Neural cell (in vitro differentiated cells): ENCODE data around the gene ITGB3BP. TPM values are rescaled to one million over a fixed set of nuclear protein-coding genes. Genes with fewer than 3 reads are reported as not detected.

Experiments used
- H2AFZ ChIP-seq: fragments of 200-600, 300-800 bp; sonication (generic), shearing (Covaris generic); 2 replicates; pipeline ENCODE4 v1.6.0; 2014; ENCODE audit warnings: low read depth, mild to moderate bottlenecking, antibody characterized with exemption, low read length, moderate library complexity
- H3F3A ChIP-seq: fragments of 200-600 bp; shearing (Covaris generic); 2 replicates; pipeline ENCODE4 v1.6.1; 2016; ENCODE audit warnings: mild to moderate bottlenecking, moderate library complexity, mixed read lengths, antibody characterized with exemption, low read length; ENCODE audit not compliant: insufficient read depth, poor library complexity, severe bottlenecking
- H3K27ac ChIP-seq: fragments of 200-600, 300-800 bp; sonication (generic), shearing (Covaris generic); 2 replicates; pipeline ENCODE4 v1.5.1; 2014; ENCODE audit warnings: mild to moderate bottlenecking, low read length, moderate library complexity
- H3K27me3 ChIP-seq: fragments of 300-800, 200-600 bp; sonication (generic), shearing (Covaris generic); 2 replicates; pipeline ENCODE4 v1.6.0; 2014; ENCODE audit warnings: mild to moderate bottlenecking, low read depth, low read length, moderate library complexity; ENCODE audit not compliant: insufficient read depth
- H3K36me3 ChIP-seq: fragments of 300-800, 200-600 bp; sonication (generic), shearing (Covaris generic); 2 replicates; pipeline ENCODE4 v1.5.1; 2014; ENCODE audit warnings: mild to moderate bottlenecking, antibody characterized with exemption, low read length, moderate library complexity; ENCODE audit not compliant: insufficient read depth
- H3K4me2 ChIP-seq: fragments of 300-800, 200-600 bp; sonication (generic), shearing (Covaris generic); 2 replicates; pipeline ENCODE4 v1.6.0; 2014; ENCODE audit warnings: mild to moderate bottlenecking, low read length
- H3K4me3 ChIP-seq: fragments of 300-800, 200-600 bp; sonication (generic), shearing (Covaris generic); 2 replicates; pipeline ENCODE4 v1.5.1; 2014; ENCODE audit warnings: mild to moderate bottlenecking, low read length, moderate library complexity
- H3K79me2 ChIP-seq: fragments of 200-600 bp; shearing (Covaris generic); replicated peaks from 2 replicates; pipeline ENCODE4 v1.6.0; 2014; ENCODE audit warnings: mild to moderate bottlenecking, low read length, moderate library complexity; ENCODE audit not compliant: insufficient read depth
- H3K9ac ChIP-seq: fragments of 300-800, 200-600 bp; sonication (generic), shearing (Covaris generic); 2 replicates; pipeline ENCODE4 v1.6.1; 2016; ENCODE audit warnings: mild to moderate bottlenecking, low read length, mixed read lengths
- H3K9me2 ChIP-seq: fragments of 200-600 bp; shearing (Covaris generic); 2 replicates; pipeline ENCODE4 v1.6.1; 2016; ENCODE audit warnings: mild to moderate bottlenecking, low read length, mixed read lengths; ENCODE audit not compliant: insufficient read depth
- H3K9me3 ChIP-seq: fragments of 200-600, 300-800 bp; sonication (generic), shearing (Covaris generic); 2 replicates; pipeline ENCODE4 v1.6.1; 2016; ENCODE audit warnings: mild to moderate bottlenecking, mixed run types, low read length, moderate library complexity, mixed read lengths
- H4K20me1 ChIP-seq: fragments of 200-600 bp; shearing (Covaris generic); 2 replicates; pipeline ENCODE4 v1.6.1; 2016; ENCODE audit warnings: mild to moderate bottlenecking, mixed run types; ENCODE audit not compliant: insufficient read depth
- EP300 ChIP-seq: fragments of 450-650 bp; conservative IDR thresholded peaks from 2 replicates; pipeline ENCODE4 v1.6.1; 2014; ENCODE audit warnings: antibody characterized with exemption, mild to moderate bottlenecking, moderate library complexity; ENCODE audit not compliant: poor library complexity, severe bottlenecking
- EZH2 ChIP-seq: fragments of 200-600, 300-800 bp; shearing (Covaris generic), sonication (generic); IDR thresholded peaks from 2 replicates; pipeline ENCODE4 v1.6.1; 2014; ENCODE audit warnings: antibody characterized with exemption, low read length, borderline replicate concordance, mild to moderate bottlenecking; ENCODE audit not compliant: insufficient read depth, poor library complexity, severe bottlenecking
- MXI1 ChIP-seq: fragments of 450-650 bp; conservative IDR thresholded peaks from 2 replicates; pipeline ENCODE4 v1.6.1; 2014; ENCODE audit warnings: antibody characterized with exemption, mild to moderate bottlenecking; ENCODE audit not compliant: poor library complexity, severe bottlenecking
- POLR2AphosphoS5 ChIP-seq: IDR thresholded peaks from 2 replicates; pipeline ENCODE4 v1.6.1; 2012
- RAD21 ChIP-seq: fragments of 450-650 bp; conservative IDR thresholded peaks from 2 replicates; pipeline ENCODE4 v1.6.1; 2014; ENCODE audit warnings: antibody characterized with exemption, mild to moderate bottlenecking, moderate library complexity
- SMC3 ChIP-seq: fragments of 450-650 bp; conservative IDR thresholded peaks from 2 replicates; pipeline ENCODE4 v1.6.1; 2014; ENCODE audit warnings: antibody characterized with exemption, mild to moderate bottlenecking, moderate library complexity; ENCODE audit not compliant: poor library complexity
- TAF1 ChIP-seq: IDR thresholded peaks from 2 replicates; pipeline ENCODE4 v1.6.1; 2012; ENCODE audit warnings: low read depth
- polyA plus RNA-seq: library from polyadenylated mRNA; depleted of rRNA; stranded (reverse); fragments of >200 nt; gene quantifications from 2 replicates; pipeline ENCODE4 v1.2.3, GENCODE V29; 2014
- TF ChIP-seq, protein P1 (sequence below): fragments of 450-650 bp; IDR thresholded peaks from 2 replicates; pipeline ENCODE4 v1.5.1; 2014; ENCODE audit warnings: antibody characterized with exemption, mild to moderate bottlenecking, moderate library complexity; ENCODE audit not compliant: poor library complexity, severe bottlenecking
- TF ChIP-seq, protein P2 (sequence below): IDR thresholded peaks from 2 replicates; pipeline ENCODE4 v1.6.1; 2012; ENCODE audit warnings: borderline replicate concordance

Gene ITGB3BP
- polyA plus RNA-seq, 1 donor from 2014 or later: 29.0 TPM

DNA sequence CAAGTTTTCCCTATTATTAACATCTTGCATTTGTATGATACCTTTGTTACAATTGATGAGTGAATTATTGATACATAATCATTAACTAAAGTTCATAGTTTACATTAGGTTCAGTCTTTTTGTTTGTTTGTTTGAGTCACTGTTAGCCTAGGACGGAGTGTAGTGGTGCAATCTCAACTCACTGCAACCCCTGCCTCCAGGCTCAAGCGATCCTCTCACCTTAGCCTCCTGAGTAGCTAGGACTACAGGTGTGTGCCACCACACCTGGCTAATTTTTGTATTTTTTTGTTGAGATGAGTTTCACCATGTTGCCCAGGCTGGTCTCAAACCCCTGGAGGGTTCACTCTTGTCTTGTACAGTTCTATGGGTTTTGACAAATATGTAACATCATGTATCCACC, 36.3 kb upstream of the ITGB3BP start:
- no peak overlapping the region for H3K9ac ChIP-seq
- H4K20me1 ChIP-seq: no peaks in the 10 kb centered on the region
- H3K27ac ChIP-seq: no peak overlapping the region
- no peaks in the 10 kb centered on the region for H3K79me2 ChIP-seq
- no peak overlapping the region for H3K4me2 ChIP-seq
- H3K9me3 ChIP-seq: no peaks in the 10 kb centered on the region
- peaks cover 6% of the 10 kb centered on the region for H3K36me3 ChIP-seq
- H3K27me3 ChIP-seq: no peaks in the 10 kb centered on the region
- no peaks in the 10 kb centered on the region for H3F3A ChIP-seq
- H3K4me3 ChIP-seq: no peak overlapping the region
- no peak for TF ChIP-seq SMC3
- no peak for TF ChIP-seq POLR2AphosphoS5
- TF ChIP-seq TAF1: no peak
- no peak for TF ChIP-seq EZH2
- TF ChIP-seq, protein P1, sequence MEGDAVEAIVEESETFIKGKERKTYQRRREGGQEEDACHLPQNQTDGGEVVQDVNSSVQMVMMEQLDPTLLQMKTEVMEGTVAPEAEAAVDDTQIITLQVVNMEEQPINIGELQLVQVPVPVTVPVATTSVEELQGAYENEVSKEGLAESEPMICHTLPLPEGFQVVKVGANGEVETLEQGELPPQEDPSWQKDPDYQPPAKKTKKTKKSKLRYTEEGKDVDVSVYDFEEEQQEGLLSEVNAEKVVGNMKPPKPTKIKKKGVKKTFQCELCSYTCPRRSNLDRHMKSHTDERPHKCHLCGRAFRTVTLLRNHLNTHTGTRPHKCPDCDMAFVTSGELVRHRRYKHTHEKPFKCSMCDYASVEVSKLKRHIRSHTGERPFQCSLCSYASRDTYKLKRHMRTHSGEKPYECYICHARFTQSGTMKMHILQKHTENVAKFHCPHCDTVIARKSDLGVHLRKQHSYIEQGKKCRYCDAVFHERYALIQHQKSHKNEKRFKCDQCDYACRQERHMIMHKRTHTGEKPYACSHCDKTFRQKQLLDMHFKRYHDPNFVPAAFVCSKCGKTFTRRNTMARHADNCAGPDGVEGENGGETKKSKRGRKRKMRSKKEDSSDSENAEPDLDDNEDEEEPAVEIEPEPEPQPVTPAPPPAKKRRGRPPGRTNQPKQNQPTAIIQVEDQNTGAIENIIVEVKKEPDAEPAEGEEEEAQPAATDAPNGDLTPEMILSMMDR: no peak
- no peak for TF ChIP-seq MXI1
- TF ChIP-seq, protein P2, sequence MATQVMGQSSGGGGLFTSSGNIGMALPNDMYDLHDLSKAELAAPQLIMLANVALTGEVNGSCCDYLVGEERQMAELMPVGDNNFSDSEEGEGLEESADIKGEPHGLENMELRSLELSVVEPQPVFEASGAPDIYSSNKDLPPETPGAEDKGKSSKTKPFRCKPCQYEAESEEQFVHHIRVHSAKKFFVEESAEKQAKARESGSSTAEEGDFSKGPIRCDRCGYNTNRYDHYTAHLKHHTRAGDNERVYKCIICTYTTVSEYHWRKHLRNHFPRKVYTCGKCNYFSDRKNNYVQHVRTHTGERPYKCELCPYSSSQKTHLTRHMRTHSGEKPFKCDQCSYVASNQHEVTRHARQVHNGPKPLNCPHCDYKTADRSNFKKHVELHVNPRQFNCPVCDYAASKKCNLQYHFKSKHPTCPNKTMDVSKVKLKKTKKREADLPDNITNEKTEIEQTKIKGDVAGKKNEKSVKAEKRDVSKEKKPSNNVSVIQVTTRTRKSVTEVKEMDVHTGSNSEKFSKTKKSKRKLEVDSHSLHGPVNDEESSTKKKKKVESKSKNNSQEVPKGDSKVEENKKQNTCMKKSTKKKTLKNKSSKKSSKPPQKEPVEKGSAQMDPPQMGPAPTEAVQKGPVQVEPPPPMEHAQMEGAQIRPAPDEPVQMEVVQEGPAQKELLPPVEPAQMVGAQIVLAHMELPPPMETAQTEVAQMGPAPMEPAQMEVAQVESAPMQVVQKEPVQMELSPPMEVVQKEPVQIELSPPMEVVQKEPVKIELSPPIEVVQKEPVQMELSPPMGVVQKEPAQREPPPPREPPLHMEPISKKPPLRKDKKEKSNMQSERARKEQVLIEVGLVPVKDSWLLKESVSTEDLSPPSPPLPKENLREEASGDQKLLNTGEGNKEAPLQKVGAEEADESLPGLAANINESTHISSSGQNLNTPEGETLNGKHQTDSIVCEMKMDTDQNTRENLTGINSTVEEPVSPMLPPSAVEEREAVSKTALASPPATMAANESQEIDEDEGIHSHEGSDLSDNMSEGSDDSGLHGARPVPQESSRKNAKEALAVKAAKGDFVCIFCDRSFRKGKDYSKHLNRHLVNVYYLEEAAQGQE: no peak
- TF ChIP-seq EP300: no peak
- TF ChIP-seq RAD21: no peak
- H3K9me2 ChIP-seq: no peaks in the 10 kb centered on the region
- H2AFZ ChIP-seq: no peak overlapping the region

DNA sequence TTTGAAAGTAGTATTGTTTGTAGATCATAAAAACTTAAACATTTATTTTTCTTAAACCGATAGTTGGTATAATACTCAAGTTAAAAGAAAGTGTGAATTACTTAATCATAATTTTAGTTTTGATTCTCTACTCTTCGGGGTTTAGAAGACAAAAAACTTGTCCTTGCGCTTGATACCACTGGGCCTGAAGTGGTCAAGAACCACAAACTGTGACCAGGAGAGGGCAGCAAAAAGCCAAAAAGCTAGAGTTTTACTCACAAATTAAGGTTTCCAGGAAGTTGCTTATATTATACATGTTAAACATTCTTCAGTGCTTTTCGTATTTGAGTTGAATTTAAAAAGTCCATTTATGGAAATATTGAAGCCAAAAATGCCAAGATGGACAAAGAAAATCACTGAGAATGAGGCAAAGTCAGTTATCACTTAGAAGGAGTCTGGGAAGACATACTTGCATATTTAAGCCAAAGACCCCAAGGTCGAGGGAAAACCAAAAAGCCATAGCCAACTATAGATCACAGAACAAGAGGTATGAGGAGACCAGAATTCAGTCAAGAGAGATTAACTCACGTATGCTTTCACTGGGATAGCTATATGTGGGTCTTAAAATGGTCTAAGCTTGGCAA, 34.5 kb upstream of the ITGB3BP start:
- H3K9me2 ChIP-seq: no peaks in the 10 kb centered on the region
- no peak overlapping the region for H3K27ac ChIP-seq
- H3K9ac ChIP-seq: no peak overlapping the region
- no peaks in the 10 kb centered on the region for H3K9me3 ChIP-seq
- no peaks in the 10 kb centered on the region for H4K20me1 ChIP-seq
- H3K4me2 ChIP-seq: no peak overlapping the region
- no peaks in the 10 kb centered on the region for H3K36me3 ChIP-seq
- no peak overlapping the region for H2AFZ ChIP-seq
- no peaks in the 10 kb centered on the region for H3F3A ChIP-seq
- TF ChIP-seq, protein P1: peak; percentile 32
- no peak for TF ChIP-seq RAD21
- H3K4me3 ChIP-seq: no peak overlapping the region
- H3K79me2 ChIP-seq: no peaks in the 10 kb centered on the region
- no peaks in the 10 kb centered on the region for H3K27me3 ChIP-seq
